Measurements from ENCODE around the gene SEMA3C.

The SEMA3C gene

GRCh38 chr7:80818181-80818580 lies 100.7 kb downstream of the SEMA3C start:
- no peak for DNase-seq

GRCh38 chr7:80816806-80817205 lies 102.0 kb downstream of the SEMA3C start:
- no peak for DNase-seq

GRCh38 chr7:80815733-80816132 lies 103.1 kb downstream of the SEMA3C start:
- DNase-seq = no peak

GRCh38 chr7:80809545-80809944 lies 109.3 kb downstream of the SEMA3C start:
- no peak for DNase-seq

- no peak for DNase-seq
Observed at GRCh38 chr7:80807166-80807900, 111.5 kb downstream of the SEMA3C start.

- no peak for DNase-seq
Observed at GRCh38 chr7:80806663-80807062, 112.2 kb downstream of the SEMA3C start.

- no peak for DNase-seq
Observed at GRCh38 chr7:80804589-80804988, 114.3 kb downstream of the SEMA3C start.

GRCh38 chr7:80802527-80802926 lies 116.3 kb downstream of the SEMA3C start:
- no peak for DNase-seq

- DNase-seq = no peak
Observed at GRCh38 chr7:80794631-80795573, 123.9 kb downstream of the SEMA3C start.

- no peak for DNase-seq
Observed at GRCh38 chr7:80791509-80791929, 127.3 kb downstream of the SEMA3C start.

- DNase-seq = no peak
Observed at GRCh38 chr7:80790877-80791276, 128.0 kb downstream of the SEMA3C start.

- no peak for DNase-seq
Observed at GRCh38 chr7:80787721-80788120, 131.1 kb downstream of the SEMA3C start.

- DNase-seq = no peak
Observed at GRCh38 chr7:80785961-80786536, 132.8 kb downstream of the SEMA3C start.

GRCh38 chr7:80785276-80785675 lies 133.6 kb downstream of the SEMA3C start:
- no peak for DNase-seq

- DNase-seq = no peak
Observed at GRCh38 chr7:80783678-80784327, 135.0 kb downstream of the SEMA3C start.

GRCh38 chr7:80783186-80783677 lies 135.6 kb downstream of the SEMA3C start:
- DNase-seq = no peak

GRCh38 chr7:80781561-80781979 lies 137.3 kb downstream of the SEMA3C start:
- DNase-seq = no peak

GRCh38 chr7:80781146-80781545 lies 137.7 kb downstream of the SEMA3C start:
- DNase-seq = no peak

- DNase-seq = no peak
Observed at GRCh38 chr7:80779456-80779855, 139.4 kb downstream of the SEMA3C start.

GRCh38 chr7:80775897-80776296 lies 143.0 kb downstream of the SEMA3C start:
- no peak for DNase-seq

GRCh38 chr7:80775482-80775881 lies 143.4 kb downstream of the SEMA3C start:
- DNase-seq = no peak

GRCh38 chr7:80774843-80775242 lies 144.0 kb downstream of the SEMA3C start:
- DNase-seq = no peak
